Liver (tissue), 9 donors: ENCODE measurements around the gene OTUD6A. TPM values are rescaled to one million over a fixed set of nuclear protein-coding genes. Genes with fewer than 3 reads are reported as not detected.

ENCODE experiments used
- DNase-seq: peaks from one replicate; pipeline ENCODE4 v3.0.0-alpha.2; 2017; ENCODE audit warnings: low spot score
- H3K27ac ChIP-seq, 2 donors: one replicate each; pipeline ENCODE4 v1.7.0; 2013; ENCODE audit warnings: inconsistent platforms in 2 of 2, low read length in 2 of 2, control low read depth in 1 of 2, low read depth in 1 of 2, mild to moderate bottlenecking in 1 of 2
- H3K27me3 ChIP-seq, 4 donors: one replicate each; pipeline versions ENCODE4 v1.6.1 to v1.7.0; 2013; ENCODE audit warnings: low read length in 3 of 4, inconsistent platforms in 1 of 4, mild to moderate bottlenecking in 1 of 4, moderate library complexity in 1 of 4; ENCODE audit not compliant: control insufficient read depth in 4 of 4, insufficient read depth in 4 of 4
- H3K36me3 ChIP-seq, 4 donors: one replicate each; pipeline versions ENCODE4 v1.6.1 to v1.7.0; 2013; ENCODE audit warnings: low read length in 3 of 4, mild to moderate bottlenecking in 3 of 4, low read depth in 1 of 4, moderate library complexity in 1 of 4; ENCODE audit not compliant: control insufficient read depth in 4 of 4, insufficient read depth in 3 of 4
- H3K4me1 ChIP-seq, 4 donors: one replicate each; pipeline versions ENCODE4 v1.6.1 to v1.7.0; 2013; ENCODE audit warnings: low read length in 3 of 4, mild to moderate bottlenecking in 3 of 4, moderate library complexity in 1 of 4; ENCODE audit not compliant: control insufficient read depth in 4 of 4, insufficient read depth in 4 of 4
- H3K4me3 ChIP-seq, 3 donors: one replicate each; pipeline versions ENCODE4 v1.6.1 to v1.7.0; 2013; ENCODE audit warnings: low read length in 3 of 3, control low read depth in 1 of 3, low read depth in 1 of 3, mild to moderate bottlenecking in 1 of 3
- H3K9ac ChIP-seq, 2 donors: one replicate each; pipeline ENCODE4 v1.7.0; 2013; ENCODE audit warnings: low read length in 2 of 2, mild to moderate bottlenecking in 2 of 2, moderate library complexity in 2 of 2, control low read depth in 1 of 2, low read depth in 1 of 2
- H3K9me3 ChIP-seq, 4 donors: one replicate each; pipeline versions ENCODE4 v1.6.1 to v1.7.0; 2013; ENCODE audit warnings: low read length in 3 of 4; ENCODE audit not compliant: control insufficient read depth in 4 of 4
- ATF3 ChIP-seq: IDR thresholded peaks from 2 replicates; pipeline ENCODE4 v1.6.1; 2016; ENCODE audit warnings: antibody characterized with exemption
- CTCF ChIP-seq: fragments of 150-350 bp; IDR thresholded peaks from 2 replicates; pipeline ENCODE4 v1.5.1; 2017; ENCODE audit warnings: improper control_type of control experiment, low read depth, low read length; ENCODE audit not compliant: missing input control
- FOXA1 ChIP-seq: IDR thresholded peaks from 2 replicates; pipeline ENCODE4 v1.6.1; 2016; ENCODE audit warnings: antibody characterized with exemption
- FOXA2 ChIP-seq: IDR thresholded peaks from 2 replicates; pipeline ENCODE4 v1.6.1; 2016; ENCODE audit warnings: antibody characterized with exemption
- GABPA ChIP-seq, 2 donors: IDR thresholded peaks in 1 of 2; conservative IDR thresholded peaks in 1 of 2; 2 replicates each; pipeline ENCODE4 v1.6.1; 2016; ENCODE audit warnings: antibody characterized with exemption in 2 of 2, mild to moderate bottlenecking in 1 of 2, moderate library complexity in 1 of 2
- HNF4A ChIP-seq, 2 donors: conservative IDR thresholded peaks; 2 replicates each; pipeline ENCODE4 v1.6.1; 2016; ENCODE audit warnings: antibody characterized with exemption in 2 of 2, mild to moderate bottlenecking in 2 of 2
- JUND ChIP-seq, 2 donors: IDR thresholded peaks; 2 replicates each; pipeline ENCODE4 v1.6.1; 2016; ENCODE audit warnings: antibody characterized with exemption in 2 of 2
- MAX ChIP-seq: IDR thresholded peaks from 2 replicates; pipeline ENCODE4 v1.6.1; 2016; ENCODE audit warnings: antibody characterized with exemption
- NR2F2 ChIP-seq: IDR thresholded peaks from 2 replicates; pipeline ENCODE4 v1.6.1; 2016; ENCODE audit warnings: antibody characterized with exemption
- RAD21 ChIP-seq, 2 donors: IDR thresholded peaks; 2 replicates each; pipeline ENCODE4 v1.6.1; 2016; ENCODE audit warnings: antibody characterized with exemption in 2 of 2, mild to moderate bottlenecking in 2 of 2
- REST ChIP-seq: IDR thresholded peaks from 2 replicates; pipeline ENCODE4 v1.6.1; 2016; ENCODE audit warnings: antibody characterized with exemption, mild to moderate bottlenecking
- RXRA ChIP-seq, 2 donors: IDR thresholded peaks; 2 replicates each; pipeline ENCODE4 v1.6.1; 2017 to 2018; ENCODE audit warnings: antibody characterized with exemption in 2 of 2, mild to moderate bottlenecking in 1 of 2
- SP1 ChIP-seq: IDR thresholded peaks from 2 replicates; pipeline ENCODE4 v1.6.1; 2018; ENCODE audit warnings: antibody characterized with exemption, mild to moderate bottlenecking
- TAF1 ChIP-seq: conservative IDR thresholded peaks from 2 replicates; pipeline ENCODE4 v1.6.1; 2016; ENCODE audit warnings: antibody characterized with exemption, mild to moderate bottlenecking
- ZBTB33 ChIP-seq: IDR thresholded peaks from 2 replicates; pipeline ENCODE4 v1.6.1; 2016; ENCODE audit warnings: antibody characterized with exemption
- WGBS: extraction: QIAGEN DNeasy Blood & Tissue Kit; methylation state at CpG from one replicate; pipeline ENCODE4 v1.1.7; 2013; 5-methylcytosine and 5-hydroxymethylcytosine counted together
- polyA plus RNA-seq, 2 donors: library from polyadenylated mRNA; stranded (reverse) in 1 of 2; unstranded in 1 of 2; fragments of 200-250 nt in 1 of 2; fragments of >200 nt in 1 of 2; fragmentation: Nextera tagmentation in 1 of 2; extraction: Ambion mirVana in 1 of 2; gene quantifications; one replicate each; pipeline versions ENCODE4 v1.2.1 to v1.2.3, GENCODE V29; 2013 to 2015
- total RNA-seq, 2 donors: library from RNA; depleted of rRNA; stranded (reverse); fragments of >200 nt; gene quantifications; one replicate each; pipeline ENCODE4 v1.2.3, GENCODE V29; 2014
- donor health status: healthy.
- donor health status: healthy.
- donor health status: healthy.
- donor health status: healthy.
- donor health status: healthy.

Gene OTUD6A
- total and polyA plus RNA-seq, 4 donors: not detected

GRCh38 chrX:70016513-70016912 lies 45.7 kb upstream of the OTUD6A start:
- DNase-seq: no peak
- TF ChIP-seq ZBTB33: no peak
- no peak for TF ChIP-seq GABPA (IDR thresholded peaks at IDR 0.05 in 1 of 2, conservative IDR thresholded peaks at IDR 0.05 in 1 of 2)
- no peak for TF ChIP-seq FOXA1
- no peak for TF ChIP-seq HNF4A (conservative IDR thresholded peaks at IDR 0.05)
- TF ChIP-seq RXRA (IDR thresholded peaks at IDR 0.05): no peak
- no peak for TF ChIP-seq RAD21 (IDR thresholded peaks at IDR 0.05)
- no peak for TF ChIP-seq NR2F2
- TF ChIP-seq JUND (IDR thresholded peaks at IDR 0.05): no peak
- no peak for TF ChIP-seq TAF1
- no peak for TF ChIP-seq MAX
- no peak for TF ChIP-seq CTCF
- no peak for TF ChIP-seq REST
- TF ChIP-seq SP1: no peak
- TF ChIP-seq ATF3: no peak
- no peak for TF ChIP-seq FOXA2
- no peak overlapping the region for H3K27ac ChIP-seq
- H3K4me3 ChIP-seq: no peak overlapping the region
- 93% methylated on average over 2 of the region's 2 CpGs for WGBS
- H3K27me3 ChIP-seq: peaks cover 0 to 2% (median 0%) of the 10 kb centered on the region in 4 donors
- H3K9ac ChIP-seq: no peak overlapping the region
- H3K4me1 ChIP-seq: no peaks in the 10 kb centered on the region
- H3K36me3 ChIP-seq: no peaks in the 10 kb centered on the region
- no peaks in the 10 kb centered on the region for H3K9me3 ChIP-seq

GRCh38 chrX:70022616-70023015 lies 39.6 kb upstream of the OTUD6A start:
- TF ChIP-seq RXRA (IDR thresholded peaks at IDR 0.05) (peak in 1 of 2 donors; percentile 39), HNF4A (conservative IDR thresholded peaks at IDR 0.05) (peak; percentile 16 to 52), GABPA (IDR thresholded peaks at IDR 0.05 in 1 of 2, conservative IDR thresholded peaks at IDR 0.05 in 1 of 2) (no peak)
- WGBS: 63% methylated on average over 4 of the region's 4 CpGs
- Histone ChIP-seq H3K27ac (no peak overlapping the region), H3K9me3 (no peaks in the 10 kb centered on the region), H3K9ac (no peak overlapping the region), H3K4me1 (peaks cover 0 to 4% (median under 1%) of the 10 kb centered on the region in 4 donors), H3K27me3 (no peaks in the 10 kb centered on the region), H3K36me3 (no peaks in the 10 kb centered on the region), H3K4me3 (no peak overlapping the region)
- DNase-seq: no peak
